Activated naive CD8-positive, alpha-beta T cell (primary cell): ENCODE measurements around the gene NTM.

ENCODE experiments used
- H3K27ac Mint-ChIP-seq: one replicate; pipeline ENCODE4 v1.8.0; 2021; ENCODE audit warnings: mixed read lengths
- H3K27me3 Mint-ChIP-seq: one replicate; pipeline ENCODE4 v1.8.0; 2021; ENCODE audit warnings: mixed read lengths
- H3K36me3 Mint-ChIP-seq: one replicate; pipeline ENCODE4 v1.8.0; 2021; ENCODE audit warnings: mixed read lengths
- H3K4me1 Mint-ChIP-seq: one replicate; pipeline ENCODE4 v1.8.0; 2021; ENCODE audit warnings: low read depth, mixed read lengths
- H3K4me3 Mint-ChIP-seq: one replicate; pipeline ENCODE4 v1.8.0; 2021; ENCODE audit warnings: mild to moderate bottlenecking, mixed read lengths
- H3K9me3 Mint-ChIP-seq: one replicate; pipeline ENCODE4 v1.8.0; 2021; ENCODE audit warnings: low read depth, mixed read lengths

NTM gene

DNA sequence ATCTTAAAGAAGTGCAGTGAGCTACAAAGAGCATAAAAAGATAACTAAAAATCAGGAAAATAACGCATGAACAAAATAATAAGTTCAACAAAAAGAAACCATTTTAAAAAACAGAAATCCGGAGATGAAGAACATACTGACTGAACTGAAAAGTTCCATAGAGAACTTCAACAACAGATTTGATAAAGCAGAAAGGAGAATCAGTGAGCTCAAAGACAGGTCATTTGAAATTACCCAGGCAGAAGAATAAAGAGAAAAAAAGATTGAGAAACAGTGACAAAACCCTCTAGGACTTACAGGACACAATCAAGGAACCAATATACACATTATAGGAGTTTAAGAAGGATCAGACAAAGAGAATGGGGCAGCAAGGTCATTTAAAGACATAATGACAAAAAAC is 334.3 kb downstream of the NTM start:
- no peaks in the 10 kb centered on the region for H3K36me3 Mint-ChIP-seq
- no peak overlapping the region for H3K27ac Mint-ChIP-seq
- H3K4me1 Mint-ChIP-seq: no peaks in the 10 kb centered on the region

DNA sequence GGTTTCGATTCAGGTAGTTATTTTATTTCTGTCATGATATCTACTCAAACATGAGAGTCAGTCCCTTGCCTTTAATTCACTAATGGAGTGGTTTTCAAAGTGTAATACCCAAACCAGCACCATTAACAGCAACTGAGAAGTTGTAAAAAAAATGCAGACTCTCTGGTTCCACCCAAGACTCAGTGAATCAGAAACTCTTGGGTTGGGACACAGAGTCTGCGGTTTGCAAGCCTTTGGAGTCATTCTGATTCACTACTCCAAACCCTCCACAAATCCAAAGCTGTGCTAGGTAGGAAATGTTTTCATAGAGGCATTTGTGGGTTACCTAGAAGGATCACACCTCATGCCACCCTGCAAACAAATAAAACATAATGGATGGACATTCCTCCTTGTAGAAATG is 340.1 kb downstream of the NTM start:
- Mint-ChIP-seq H3K4me1 (no peaks in the 10 kb centered on the region), H3K9me3 (peaks cover 9% of the 10 kb centered on the region), H3K27me3 (peaks cover 1% of the 10 kb centered on the region), H3K36me3 (no peaks in the 10 kb centered on the region), H3K4me3 (no peak overlapping the region), H3K27ac (no peak overlapping the region)

More for the DNA sequence above, 334.3 kb downstream of the NTM start:
- peaks cover 9% of the 10 kb centered on the region for H3K9me3 Mint-ChIP-seq
- H3K27me3 Mint-ChIP-seq: peaks cover 11% of the 10 kb centered on the region
- H3K4me3 Mint-ChIP-seq: no peak overlapping the region

DNA sequence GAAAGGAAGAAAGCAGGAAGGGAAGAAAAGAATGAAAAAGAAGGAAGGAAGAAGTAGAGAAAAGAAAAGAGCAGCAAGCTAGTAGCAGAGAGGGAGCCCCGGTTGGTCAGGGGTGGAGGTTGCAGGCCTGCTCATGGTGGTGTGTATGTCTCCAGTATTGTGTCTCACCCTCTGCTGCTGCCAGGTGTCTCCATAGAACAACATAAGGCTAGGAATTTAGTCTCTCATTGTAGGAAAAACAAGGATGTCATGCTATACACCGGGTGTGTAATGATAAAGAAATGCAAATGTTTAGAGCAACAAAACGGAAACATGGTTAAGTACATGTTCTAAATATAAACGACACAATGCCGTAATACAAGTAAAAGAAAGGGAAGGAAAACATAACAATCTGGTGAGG is 342.5 kb downstream of the NTM start:
- H3K4me1 Mint-ChIP-seq: no peaks in the 10 kb centered on the region
- no peaks in the 10 kb centered on the region for H3K36me3 Mint-ChIP-seq
- H3K4me3 Mint-ChIP-seq: no peak overlapping the region
- no peak overlapping the region for H3K27ac Mint-ChIP-seq
- H3K9me3 Mint-ChIP-seq: peaks cover 11% of the 10 kb centered on the region
- no peaks in the 10 kb centered on the region for H3K27me3 Mint-ChIP-seq

DNA sequence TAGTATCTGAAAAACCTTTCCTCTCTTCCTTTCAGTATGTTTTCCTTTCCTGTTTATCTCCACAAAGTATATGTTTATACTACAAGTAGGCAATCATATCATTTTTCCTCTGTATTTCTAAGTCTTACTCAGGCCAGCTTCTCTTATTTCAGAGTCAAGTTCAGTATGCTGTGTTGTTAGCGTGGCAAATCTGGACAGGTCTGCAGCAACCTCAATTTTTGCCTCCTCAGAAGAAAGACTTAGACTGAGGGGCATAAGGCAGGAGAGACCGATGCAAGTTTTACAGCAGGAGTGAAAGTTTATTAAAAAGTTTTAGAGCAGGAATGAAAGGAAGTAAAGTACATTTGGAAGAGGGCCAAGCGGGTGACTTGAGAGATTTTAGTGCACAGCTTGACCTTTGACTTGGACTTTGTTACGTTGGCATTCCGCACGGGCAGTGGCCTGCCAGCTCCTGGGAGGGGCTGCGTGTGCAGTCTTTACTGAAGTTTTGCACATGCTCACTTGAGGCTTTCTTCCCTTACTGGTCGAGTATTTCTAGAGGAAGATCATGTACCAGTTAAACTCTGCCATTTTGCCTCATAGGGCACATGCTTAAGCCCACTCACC is 343.2 kb downstream of the NTM start:
- Mint-ChIP-seq H3K27ac (no peak overlapping the region), H3K4me3 (no peak overlapping the region), H3K27me3 (no peaks in the 10 kb centered on the region), H3K9me3 (peaks cover 11% of the 10 kb centered on the region), H3K4me1 (no peaks in the 10 kb centered on the region), H3K36me3 (no peaks in the 10 kb centered on the region)

DNA sequence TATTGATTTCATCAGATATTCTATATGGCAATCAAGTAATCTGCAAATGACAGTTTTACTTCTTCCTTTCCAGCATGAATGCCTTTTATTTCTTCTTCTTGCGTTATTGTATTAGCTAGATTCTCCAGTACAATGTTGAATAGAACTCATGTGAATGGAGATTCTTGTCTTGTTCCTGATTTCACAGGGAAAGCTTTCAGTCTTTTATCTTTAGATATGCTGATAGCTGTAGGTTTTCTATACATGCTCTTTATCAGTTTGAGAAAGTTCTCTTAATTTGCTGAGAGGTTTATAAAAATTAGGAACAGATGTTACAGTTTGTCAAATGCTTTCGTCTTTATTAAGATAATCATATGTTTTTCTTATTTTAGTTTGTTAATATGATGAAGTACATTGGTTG is 347.2 kb downstream of the NTM start:
- H3K27me3 Mint-ChIP-seq: no peaks in the 10 kb centered on the region
- peaks cover 17% of the 10 kb centered on the region for H3K9me3 Mint-ChIP-seq
- no peaks in the 10 kb centered on the region for H3K4me1 Mint-ChIP-seq
- H3K36me3 Mint-ChIP-seq: no peaks in the 10 kb centered on the region
- H3K27ac Mint-ChIP-seq: no peak overlapping the region
- H3K4me3 Mint-ChIP-seq: no peak overlapping the region

DNA sequence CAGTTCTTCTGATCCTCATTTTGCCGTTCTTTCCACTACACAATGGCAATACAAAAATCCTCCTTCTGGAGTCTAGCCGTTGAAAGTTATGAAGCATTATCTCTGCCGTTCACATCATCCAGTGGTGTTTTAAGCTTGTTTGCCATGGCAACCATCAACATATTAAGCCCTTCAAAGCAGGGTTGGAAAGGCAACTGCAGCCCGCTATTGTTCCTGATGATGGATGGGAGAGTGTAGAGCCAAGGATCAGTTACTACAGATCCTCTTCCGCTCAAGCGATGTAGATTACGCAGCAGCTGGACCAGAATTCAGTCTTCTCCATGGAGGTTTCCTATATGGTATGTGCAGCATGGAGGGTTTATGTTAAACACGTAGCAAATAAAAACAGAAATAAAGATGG is 352.7 kb downstream of the NTM start:
- no peaks in the 10 kb centered on the region for H3K36me3 Mint-ChIP-seq
- H3K4me3 Mint-ChIP-seq: no peak overlapping the region
- no peak overlapping the region for H3K27ac Mint-ChIP-seq
- peaks cover 8% of the 10 kb centered on the region for H3K9me3 Mint-ChIP-seq
- H3K27me3 Mint-ChIP-seq: no peaks in the 10 kb centered on the region
- H3K4me1 Mint-ChIP-seq: no peaks in the 10 kb centered on the region

DNA sequence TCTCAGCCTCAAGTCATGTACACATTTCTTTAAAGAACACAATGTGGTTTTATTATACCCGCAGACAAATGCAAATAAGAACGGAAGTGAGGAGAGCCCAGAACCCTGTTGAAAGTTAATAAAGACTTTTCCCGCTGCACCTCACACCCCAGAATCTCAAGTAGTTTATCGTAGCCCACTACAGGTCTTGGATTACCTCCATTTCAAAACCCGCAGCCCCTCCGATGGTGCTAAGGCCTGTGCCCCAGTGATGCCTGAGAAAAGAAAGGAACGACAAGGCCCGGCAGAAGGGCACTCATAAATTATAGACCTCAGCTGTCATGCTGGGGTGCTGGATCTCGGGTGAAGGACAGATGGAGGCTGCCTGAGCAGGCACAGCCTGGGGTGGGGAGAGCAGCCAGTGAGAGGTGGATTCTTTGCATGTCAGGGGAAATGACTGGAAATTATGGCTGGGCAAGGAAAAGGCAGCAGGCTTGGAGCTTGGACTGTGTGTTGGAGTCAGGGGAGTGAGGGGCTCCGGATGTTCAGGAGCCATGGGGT is 354.1 kb downstream of the NTM start:
- no peaks in the 10 kb centered on the region for H3K4me1 Mint-ChIP-seq
- no peaks in the 10 kb centered on the region for H3K36me3 Mint-ChIP-seq
- H3K27me3 Mint-ChIP-seq: no peaks in the 10 kb centered on the region
- no peak overlapping the region for H3K27ac Mint-ChIP-seq
- no peak overlapping the region for H3K4me3 Mint-ChIP-seq
- H3K9me3 Mint-ChIP-seq: peaks cover 8% of the 10 kb centered on the region

DNA sequence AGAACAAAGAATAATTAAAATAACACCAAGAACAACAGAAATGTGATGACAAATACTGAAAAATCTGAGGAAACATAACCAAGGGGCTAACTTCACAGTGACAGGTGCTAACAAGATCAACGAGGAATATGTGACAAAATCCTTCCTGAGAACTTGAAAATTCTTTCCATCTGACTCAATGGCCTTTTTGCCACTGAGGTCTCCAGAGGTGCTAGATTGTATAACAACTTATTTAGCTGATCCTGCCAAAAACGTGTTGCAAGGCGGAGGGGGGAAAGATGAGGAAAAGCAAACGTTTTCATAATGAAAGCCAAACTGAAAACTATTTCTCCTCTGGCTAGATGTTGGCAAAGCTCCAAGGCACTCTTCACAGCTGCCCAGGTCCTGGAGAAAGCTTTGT is 364.5 kb downstream of the NTM start:
- Mint-ChIP-seq H3K36me3 (no peaks in the 10 kb centered on the region), H3K27ac (no peak overlapping the region), H3K4me3 (no peak overlapping the region), H3K27me3 (peaks cover 2% of the 10 kb centered on the region), H3K4me1 (no peaks in the 10 kb centered on the region), H3K9me3 (no peaks in the 10 kb centered on the region)

DNA sequence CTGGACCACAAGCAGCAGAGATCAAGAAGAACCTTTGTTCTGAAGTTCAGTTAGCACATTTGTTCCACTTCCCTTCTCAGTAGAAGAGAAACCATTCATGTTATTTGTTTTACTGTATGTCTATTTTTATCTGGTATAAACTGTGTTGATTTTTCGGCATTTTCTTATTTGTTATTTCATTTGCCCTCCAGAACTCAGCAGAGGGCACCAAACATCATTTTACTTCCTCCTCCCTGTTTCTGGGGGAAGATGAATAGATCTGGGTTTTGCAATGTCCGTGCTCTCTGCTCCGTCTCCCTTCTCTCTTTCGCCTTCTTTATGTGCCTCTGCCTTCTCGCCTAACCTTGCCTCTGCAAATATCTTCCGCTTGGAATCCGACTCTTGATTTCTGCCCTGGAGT is 366.9 kb downstream of the NTM start:
- Mint-ChIP-seq H3K27ac (no peak overlapping the region), H3K9me3 (no peaks in the 10 kb centered on the region), H3K4me3 (no peak overlapping the region), H3K4me1 (no peaks in the 10 kb centered on the region), H3K27me3 (peaks cover 2% of the 10 kb centered on the region), H3K36me3 (no peaks in the 10 kb centered on the region)

DNA sequence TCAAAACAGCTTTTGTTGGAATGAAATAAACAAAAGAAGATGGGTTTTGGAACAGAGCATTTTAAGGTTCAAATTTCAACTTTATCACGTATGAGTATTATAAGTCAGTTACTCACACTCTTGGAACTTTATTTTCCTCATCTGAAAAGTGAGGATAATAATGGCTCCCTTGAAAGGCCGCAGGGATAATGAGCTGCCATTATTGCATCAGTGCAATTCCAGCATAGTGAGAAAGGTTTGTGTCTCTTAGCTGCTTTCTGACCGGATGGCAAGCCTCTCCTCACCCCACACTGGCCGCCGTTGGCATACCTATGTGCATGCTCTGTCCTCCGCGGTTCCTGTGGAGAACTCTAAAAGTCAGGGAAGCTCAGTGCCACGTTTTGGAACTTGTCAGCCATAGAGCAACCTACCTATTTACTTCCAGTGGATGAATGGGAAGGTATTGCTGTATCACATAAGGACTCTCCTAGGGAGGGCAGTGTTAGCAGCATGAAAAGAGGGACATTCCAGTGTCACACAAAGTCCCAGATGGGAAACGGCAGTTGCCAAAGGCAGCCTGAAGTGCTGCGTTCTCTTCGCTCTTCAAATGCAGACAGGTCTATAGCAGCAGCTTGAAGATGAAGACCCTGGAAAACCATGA is 368.9 kb downstream of the NTM start:
- H3K4me1 Mint-ChIP-seq: no peaks in the 10 kb centered on the region
- H3K27ac Mint-ChIP-seq: no peak overlapping the region
- no peaks in the 10 kb centered on the region for H3K36me3 Mint-ChIP-seq

DNA sequence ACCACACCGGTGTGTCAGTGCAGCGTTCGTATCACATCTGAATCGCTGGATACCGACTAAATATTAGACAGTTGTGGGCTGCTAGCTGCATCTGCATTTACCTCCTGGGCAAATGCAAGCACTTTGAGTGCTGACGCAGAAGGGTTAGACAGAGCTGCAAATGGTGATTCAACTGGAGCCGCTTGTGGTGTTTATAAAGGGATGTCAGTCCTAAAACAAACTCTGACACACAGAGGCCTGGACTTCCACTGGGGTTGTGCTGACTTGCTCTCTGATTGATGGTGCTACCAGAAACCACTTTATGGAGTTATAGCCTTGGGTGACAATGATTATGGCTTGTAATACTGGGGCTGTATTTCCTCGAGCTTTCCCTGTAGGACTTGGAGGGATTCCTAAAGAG is 374.4 kb downstream of the NTM start:
- Mint-ChIP-seq H3K4me3 (no peak overlapping the region), H3K27ac (no peak overlapping the region), H3K4me1 (no peaks in the 10 kb centered on the region), H3K9me3 (no peaks in the 10 kb centered on the region), H3K36me3 (no peaks in the 10 kb centered on the region), H3K27me3 (peaks cover 11% of the 10 kb centered on the region)

More for the DNA sequence above, 368.9 kb downstream of the NTM start:
- H3K9me3 Mint-ChIP-seq: no peaks in the 10 kb centered on the region
- no peak overlapping the region for H3K4me3 Mint-ChIP-seq
- peaks cover 2% of the 10 kb centered on the region for H3K27me3 Mint-ChIP-seq

DNA sequence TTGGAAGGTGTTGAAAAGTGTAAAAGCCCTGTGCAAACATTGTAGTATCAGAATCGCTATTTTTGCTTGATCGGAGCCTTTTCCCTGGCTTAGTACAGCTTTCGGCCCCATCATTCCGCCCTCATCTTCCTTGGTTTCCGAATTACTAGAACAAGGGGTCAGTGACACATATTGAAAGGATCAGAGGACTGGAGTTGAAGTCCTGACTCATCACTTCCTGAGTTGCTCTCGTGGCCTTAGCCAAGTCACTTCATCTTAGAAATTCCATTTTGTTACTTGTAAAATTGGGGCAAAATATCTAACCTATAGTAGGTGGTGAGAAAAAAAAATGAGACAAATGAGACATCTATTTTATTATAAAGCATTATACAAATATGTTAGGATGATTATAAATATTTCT is 375.0 kb downstream of the NTM start:
- H3K36me3 Mint-ChIP-seq: no peaks in the 10 kb centered on the region
- no peak overlapping the region for H3K4me3 Mint-ChIP-seq
- no peaks in the 10 kb centered on the region for H3K9me3 Mint-ChIP-seq
- H3K27ac Mint-ChIP-seq: no peak overlapping the region
- H3K4me1 Mint-ChIP-seq: no peaks in the 10 kb centered on the region
- peaks cover 11% of the 10 kb centered on the region for H3K27me3 Mint-ChIP-seq

DNA sequence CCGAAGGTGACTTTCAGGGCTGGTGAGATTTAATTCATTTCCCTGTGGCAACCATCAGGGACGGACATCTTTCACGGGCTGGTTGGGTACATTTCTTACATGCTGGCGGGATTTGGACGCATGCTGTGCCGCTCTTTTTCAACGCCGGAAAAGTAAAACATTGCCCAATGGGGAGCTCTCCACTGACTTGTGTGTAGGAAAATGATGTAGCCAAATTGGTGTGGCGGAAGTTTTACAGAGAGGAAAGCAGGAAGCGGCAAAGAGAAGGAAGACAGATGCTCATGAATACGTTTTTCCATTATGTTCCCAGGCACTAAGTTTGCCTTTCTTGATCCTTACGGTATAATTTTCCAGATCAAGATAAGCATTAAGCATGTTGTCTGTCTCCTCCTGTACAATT is 375.8 kb downstream of the NTM start:
- no peaks in the 10 kb centered on the region for H3K9me3 Mint-ChIP-seq
- peaks cover 11% of the 10 kb centered on the region for H3K27me3 Mint-ChIP-seq
- no peak overlapping the region for H3K27ac Mint-ChIP-seq
- H3K4me3 Mint-ChIP-seq: no peak overlapping the region
- no peaks in the 10 kb centered on the region for H3K4me1 Mint-ChIP-seq
- no peaks in the 10 kb centered on the region for H3K36me3 Mint-ChIP-seq

DNA sequence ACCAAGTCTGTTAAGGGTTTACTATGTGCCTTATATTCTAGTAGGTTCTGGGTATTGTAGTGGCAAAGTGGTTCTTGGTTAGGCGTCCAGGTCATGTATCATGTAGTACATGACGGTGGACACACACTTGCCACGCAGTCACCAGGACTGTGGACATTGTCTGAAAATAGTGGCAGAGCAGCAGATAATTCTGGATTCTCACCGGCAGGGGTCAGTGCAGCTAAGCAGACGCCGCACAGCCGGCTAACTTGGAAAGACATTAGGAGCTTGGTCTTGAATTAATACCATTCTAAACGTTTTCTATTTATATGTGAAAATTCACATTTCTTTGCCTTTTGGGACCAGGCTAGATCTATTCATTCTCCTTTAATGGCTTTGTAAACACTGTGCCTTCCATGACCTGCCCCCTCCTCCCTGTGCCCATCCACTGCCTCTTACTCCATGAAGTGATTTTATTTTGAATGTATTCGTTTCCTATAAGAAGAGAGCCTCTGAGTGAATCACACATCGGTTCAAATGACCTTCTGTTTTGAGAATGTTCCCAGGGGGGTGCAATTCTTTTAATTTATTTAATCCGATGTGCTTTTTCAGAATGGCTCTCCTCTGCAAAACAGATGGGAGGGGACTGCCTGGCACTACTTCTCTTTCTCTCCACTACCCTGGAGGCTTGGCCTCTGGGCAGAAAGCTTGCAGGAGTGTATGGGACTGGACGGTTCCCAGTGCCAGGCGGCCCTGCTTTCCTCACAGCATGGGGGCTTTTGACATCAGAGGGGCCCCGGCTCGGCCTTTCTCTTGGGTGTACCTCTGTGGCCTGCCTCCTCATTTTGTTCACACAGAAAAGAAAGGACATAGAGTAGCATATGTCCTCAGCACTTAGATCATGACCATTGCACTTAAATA is 378.0 kb downstream of the NTM start:
- Mint-ChIP-seq H3K4me1 (no peaks in the 10 kb centered on the region), H3K36me3 (no peaks in the 10 kb centered on the region), H3K27ac (no peak overlapping the region), H3K9me3 (no peaks in the 10 kb centered on the region), H3K4me3 (no peak overlapping the region), H3K27me3 (peaks cover 11% of the 10 kb centered on the region)

DNA sequence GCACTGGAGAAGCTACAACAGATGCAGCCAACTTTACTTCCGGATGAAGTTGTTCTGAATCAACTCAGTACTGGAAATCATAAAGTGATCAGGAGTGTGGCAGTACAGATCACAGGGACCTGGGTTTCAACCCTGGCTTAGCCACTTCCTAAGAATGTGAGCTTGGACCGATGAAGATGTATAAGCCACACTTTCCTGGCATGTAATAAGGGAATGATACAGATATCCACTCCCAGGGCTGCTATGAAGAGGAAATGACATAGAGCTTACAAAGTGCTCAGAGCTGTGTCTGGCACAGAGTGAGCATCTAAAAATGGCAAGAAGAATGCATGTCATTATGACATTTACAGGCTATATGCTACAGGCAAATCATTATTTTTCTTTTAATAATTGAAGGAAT is 378.7 kb downstream of the NTM start:
- H3K27me3 Mint-ChIP-seq: peaks cover 11% of the 10 kb centered on the region
- H3K36me3 Mint-ChIP-seq: no peaks in the 10 kb centered on the region
- no peaks in the 10 kb centered on the region for H3K4me1 Mint-ChIP-seq
- H3K4me3 Mint-ChIP-seq: no peak overlapping the region
- no peak overlapping the region for H3K27ac Mint-ChIP-seq
- H3K9me3 Mint-ChIP-seq: no peaks in the 10 kb centered on the region
